ENCODE results near the gene NKD1.

GRCh38 chr16:50602531-50603205 lies 54.5 kb downstream of the NKD1 start:
- TF ChIP-seq, protein P1, sequence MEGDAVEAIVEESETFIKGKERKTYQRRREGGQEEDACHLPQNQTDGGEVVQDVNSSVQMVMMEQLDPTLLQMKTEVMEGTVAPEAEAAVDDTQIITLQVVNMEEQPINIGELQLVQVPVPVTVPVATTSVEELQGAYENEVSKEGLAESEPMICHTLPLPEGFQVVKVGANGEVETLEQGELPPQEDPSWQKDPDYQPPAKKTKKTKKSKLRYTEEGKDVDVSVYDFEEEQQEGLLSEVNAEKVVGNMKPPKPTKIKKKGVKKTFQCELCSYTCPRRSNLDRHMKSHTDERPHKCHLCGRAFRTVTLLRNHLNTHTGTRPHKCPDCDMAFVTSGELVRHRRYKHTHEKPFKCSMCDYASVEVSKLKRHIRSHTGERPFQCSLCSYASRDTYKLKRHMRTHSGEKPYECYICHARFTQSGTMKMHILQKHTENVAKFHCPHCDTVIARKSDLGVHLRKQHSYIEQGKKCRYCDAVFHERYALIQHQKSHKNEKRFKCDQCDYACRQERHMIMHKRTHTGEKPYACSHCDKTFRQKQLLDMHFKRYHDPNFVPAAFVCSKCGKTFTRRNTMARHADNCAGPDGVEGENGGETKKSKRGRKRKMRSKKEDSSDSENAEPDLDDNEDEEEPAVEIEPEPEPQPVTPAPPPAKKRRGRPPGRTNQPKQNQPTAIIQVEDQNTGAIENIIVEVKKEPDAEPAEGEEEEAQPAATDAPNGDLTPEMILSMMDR (IDR thresholded peaks at IDR 0.05): no peak
- TF ChIP-seq POLR2A (IDR thresholded peaks at IDR 0.05) (no peak), EP300 (IDR thresholded peaks at IDR 0.05) (no peak), POLR2AphosphoS5 (IDR thresholded peaks at IDR 0.05) (no peak)
